Retina (tissue), 1 donor: ENCODE measurements around the gene S100A2.
"Not testable (repeated sequence)": the region's sequence is repeated elsewhere in the genome, so short reads cannot be mapped to it uniquely, and the experiment has no call there.

ENCODE experiments used
- DNase-seq: peaks from one replicate; pipeline ENCODE4 v3.0.0-alpha.2; 2016

The S100A2 gene

GRCh38 chr1:153562021-153562420 lies 3.6 kb downstream of the S100A2 start:
- DNase-seq = not testable (repeated sequence)

DNA sequence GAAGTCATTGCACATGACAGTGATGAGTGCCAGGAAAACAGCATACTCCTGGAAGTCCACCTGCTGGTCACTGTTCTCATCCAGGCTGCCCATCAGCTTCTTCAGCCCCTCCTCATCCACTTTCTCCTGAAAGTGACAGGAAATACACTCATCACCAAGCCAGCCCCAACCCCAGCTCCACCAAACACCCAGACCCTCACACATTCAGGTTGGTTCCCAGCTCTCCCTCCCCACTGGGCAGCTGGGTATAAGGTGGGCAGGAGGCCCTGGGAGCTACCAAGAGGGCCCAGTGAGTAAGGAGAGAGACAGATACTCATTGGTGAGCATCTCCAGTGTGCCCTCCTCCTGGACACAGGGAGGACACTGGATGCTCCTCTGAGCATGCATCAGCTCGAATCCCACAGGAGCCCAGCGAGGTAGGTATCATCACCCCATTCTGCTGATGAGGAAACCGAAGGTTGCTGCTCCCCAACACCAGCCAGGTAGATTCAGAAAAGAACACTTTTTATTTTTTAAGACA lies 4.1 kb downstream of the S100A2 start:
- no peak for DNase-seq

DNA sequence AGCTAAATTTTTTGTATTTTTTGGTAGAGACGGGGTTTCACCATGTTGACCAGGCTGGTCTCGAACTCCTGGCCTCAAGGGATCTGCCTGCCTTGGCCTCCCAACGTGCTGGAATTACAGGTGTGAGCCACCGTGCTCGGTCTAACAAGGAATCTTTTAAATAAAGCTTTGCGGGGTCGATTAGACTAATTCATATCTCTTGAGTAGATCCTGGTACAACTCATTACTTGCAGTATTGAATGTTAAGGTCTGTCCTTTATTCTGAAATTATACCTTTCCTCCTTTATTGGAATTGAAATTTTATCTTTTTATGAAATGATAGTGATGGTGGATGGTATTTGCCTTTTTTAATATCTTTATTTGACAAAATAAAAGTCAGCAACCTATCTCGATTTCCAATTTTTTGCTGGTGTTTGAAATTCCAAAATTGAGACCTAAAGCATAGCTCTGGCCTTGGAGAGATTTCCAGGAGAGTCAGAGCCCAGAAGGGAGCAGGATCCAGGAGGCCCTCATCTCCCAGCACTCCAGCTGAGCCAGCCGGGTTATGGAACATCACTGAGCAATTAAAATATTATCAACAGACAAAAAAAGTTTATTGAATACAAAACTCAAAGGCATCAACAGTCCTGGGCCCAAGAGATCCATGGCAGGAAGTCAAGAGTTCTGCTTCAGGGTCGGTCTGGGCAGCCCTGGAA lies 4.7 kb downstream of the S100A2 start:
- no peak for DNase-seq

DNA sequence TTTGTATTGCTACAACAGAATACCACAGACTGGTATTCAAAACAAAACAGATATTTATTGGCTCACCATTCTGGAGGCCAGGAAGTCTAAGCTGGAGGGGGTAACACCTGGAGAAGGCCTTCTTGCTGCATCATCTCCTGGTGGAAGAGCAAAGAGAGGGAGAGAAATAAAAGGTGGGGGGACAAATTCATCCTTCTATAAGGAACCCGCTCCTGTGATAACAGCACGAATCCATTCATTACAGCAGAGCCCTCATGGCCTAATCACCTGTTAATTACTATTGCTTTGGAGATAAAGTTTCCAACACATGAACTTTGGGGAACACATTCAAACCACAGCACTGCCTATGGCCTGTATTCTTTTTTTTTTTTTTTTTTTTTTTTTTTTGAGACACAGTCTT lies 5.4 kb downstream of the S100A2 start:
- no peak for DNase-seq

DNA sequence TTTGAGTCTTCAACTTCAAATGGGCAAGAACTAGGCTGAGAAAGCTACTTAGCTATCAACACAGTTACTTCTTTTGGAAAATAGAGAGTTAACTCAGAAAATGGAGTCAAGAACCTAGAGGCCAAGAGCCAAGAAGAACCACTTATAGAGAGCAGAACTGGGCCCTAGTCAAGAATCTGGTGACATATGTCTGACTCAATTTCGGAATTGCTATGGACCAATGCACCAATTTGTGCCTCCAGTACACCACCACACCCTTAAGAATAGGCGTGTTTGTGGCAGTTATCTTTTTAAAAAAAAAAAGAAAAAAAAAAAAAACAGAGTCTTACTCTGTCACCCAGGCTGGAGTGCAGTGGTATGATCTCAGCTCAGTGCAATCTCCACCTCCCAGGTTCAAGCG lies 7.8 kb downstream of the S100A2 start:
- no peak for DNase-seq

DNA sequence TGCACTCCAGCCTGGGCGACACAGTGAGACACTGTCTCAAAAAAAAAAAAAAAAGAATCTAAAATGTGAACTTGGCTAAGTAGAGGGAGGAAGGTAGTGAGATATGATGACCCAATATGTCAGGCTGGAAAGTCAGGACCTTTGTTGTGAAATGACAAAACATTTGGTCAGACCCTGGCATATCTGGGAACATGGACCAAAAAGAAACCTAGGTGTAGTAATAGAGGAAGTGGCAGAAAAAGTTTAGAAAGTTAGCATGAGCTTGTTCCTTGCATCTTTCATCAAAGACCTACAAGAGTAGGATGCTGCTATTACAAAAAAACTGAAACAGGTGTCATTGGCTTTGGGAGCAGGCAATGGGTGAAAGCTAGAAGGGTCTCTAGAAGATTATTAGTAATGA lies 9.3 kb downstream of the S100A2 start:
- DNase-seq = no peak

DNA sequence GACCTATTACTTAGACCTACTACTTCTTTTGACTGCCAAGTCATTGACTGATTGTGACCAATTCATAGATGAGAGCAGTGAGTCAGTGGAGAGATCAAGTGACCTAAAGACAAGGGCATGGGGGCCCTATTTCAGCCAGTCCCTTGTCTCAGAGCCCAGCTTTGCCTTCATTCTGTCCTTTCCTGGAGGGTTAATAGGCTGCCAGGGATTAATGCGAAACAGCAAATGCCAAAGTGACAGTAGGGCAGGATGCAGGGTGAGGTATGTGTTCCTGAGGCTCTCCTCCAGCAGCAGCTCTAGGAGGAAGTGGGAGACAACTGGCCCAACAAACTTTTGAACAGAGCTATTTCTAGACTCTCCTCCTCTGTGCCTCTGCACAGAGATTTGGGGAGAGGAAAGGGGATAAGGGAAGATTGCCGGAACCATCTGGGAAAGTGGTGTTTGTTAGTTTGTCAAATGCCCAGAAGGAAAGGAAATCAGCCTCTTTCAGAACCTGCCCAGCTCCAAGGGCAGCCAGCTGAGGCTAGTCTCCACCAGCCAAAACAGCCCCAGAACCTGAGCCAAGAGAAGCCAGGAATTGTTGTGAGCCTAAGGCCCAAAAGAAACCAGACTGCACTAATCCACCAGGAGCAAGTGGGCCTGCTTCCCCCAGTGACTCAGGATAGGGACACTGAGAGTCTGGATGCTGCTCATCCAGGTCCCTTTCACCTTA lies 11.7 kb downstream of the S100A2 start:
- no peak for DNase-seq

GRCh38 chr1:153553096-153553495 lies 12.5 kb downstream of the S100A2 start:
- DNase-seq = no peak

GRCh38 chr1:153552335-153552734 lies 13.3 kb downstream of the S100A2 start:
- DNase-seq = no peak

DNA sequence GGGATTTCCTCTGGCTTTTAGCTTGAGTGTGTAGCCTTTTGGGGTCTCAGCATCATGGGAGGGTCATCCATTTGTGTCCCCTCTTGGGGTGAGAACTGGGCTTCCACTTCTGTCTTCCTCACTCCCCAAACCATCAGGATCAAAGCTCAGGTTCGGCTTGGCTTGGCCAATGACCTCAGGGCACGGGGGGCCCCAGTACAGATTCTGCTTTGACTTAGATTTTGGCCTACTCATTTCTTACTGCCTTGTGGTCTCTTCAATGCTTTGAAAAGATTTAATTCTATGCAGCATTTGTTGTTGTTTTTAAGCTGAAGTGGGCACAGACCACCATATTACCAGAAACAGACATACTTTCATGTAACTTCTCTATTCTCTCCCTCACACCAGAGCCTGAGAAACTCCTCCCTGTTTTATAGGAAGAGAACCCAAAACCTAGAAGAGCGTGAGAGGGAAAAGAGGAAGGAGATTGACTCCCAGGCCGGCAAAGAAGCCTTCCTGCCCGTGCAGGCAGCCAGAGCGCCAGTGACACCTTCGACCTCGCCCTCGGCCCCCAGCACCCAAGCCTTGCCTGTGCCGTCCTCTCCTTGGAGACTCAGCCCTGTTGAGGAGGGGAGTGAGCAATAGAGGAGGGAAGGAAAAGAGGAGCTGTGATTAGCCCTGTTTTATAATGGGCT lies 14.7 kb downstream of the S100A2 start:
- no peak for DNase-seq

GRCh38 chr1:153550398-153550758 lies 15.3 kb downstream of the S100A2 start:
- DNase-seq = no peak

GRCh38 chr1:153549741-153550397 lies 15.8 kb downstream of the S100A2 start:
- DNase-seq = no peak

DNA sequence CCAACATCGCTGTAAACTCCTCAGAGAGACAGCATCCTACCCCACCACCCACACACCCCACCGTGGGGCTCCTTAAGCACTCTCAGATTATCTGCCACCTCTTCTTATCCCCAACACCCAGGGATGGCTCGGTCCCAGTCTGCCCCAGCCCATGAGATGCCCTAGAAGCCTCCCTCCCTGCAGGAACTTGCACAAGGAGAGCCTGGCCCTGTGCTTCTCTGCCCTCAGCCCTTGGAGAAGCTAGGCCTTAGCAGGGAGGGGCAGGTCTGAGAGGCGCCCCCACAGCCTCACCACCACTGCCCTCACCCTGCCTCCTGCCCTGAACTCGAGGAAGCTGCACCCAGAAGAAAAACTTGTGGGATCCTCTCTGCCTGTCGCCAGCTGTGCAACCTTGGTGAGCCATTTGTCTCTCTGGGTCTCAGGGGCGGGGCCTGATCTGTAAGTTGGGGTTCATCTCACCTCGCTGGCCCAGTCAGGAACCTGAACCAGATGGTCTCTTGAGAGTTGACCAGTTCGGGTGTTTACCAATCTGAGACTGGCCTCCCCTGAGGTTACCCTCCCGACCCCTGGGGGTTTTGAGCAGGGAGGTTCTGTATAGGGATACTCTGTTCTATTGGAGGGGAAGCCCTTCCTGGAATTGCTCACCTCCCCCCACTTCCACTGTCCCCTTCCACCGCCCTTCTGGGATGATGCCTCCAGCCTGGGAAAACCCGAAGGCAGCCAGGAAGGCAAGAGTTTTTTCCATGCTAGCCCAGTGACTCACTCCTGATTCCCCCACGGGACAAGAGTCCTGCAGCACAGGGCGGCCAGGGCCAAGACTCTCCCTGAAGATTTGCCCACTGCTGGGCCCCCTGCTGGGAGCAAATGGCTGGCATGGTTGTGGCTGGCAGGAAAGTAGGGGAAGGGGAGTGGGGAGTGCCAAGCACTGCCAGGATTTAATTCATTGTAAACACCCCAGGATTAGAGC lies 16.6 kb downstream of the S100A2 start, which contains the start of gene S100A3:
S100A3 (minus strand) TSS at position 537 of the 967 bp plus-strand sequence. CDS start 773 bp downstream, outside the sequence.
- no peak for DNase-seq

GRCh38 chr1:153547560-153548551 lies 17.8 kb downstream of the S100A2 start:
- DNase-seq = no peak

- DNase-seq = no peak
Observed at GRCh38 chr1:153546796-153547559, 18.7 kb downstream of the S100A2 start.

- DNase-seq = no peak
Observed at GRCh38 chr1:153546371-153546770, 19.3 kb downstream of the S100A2 start.

DNA sequence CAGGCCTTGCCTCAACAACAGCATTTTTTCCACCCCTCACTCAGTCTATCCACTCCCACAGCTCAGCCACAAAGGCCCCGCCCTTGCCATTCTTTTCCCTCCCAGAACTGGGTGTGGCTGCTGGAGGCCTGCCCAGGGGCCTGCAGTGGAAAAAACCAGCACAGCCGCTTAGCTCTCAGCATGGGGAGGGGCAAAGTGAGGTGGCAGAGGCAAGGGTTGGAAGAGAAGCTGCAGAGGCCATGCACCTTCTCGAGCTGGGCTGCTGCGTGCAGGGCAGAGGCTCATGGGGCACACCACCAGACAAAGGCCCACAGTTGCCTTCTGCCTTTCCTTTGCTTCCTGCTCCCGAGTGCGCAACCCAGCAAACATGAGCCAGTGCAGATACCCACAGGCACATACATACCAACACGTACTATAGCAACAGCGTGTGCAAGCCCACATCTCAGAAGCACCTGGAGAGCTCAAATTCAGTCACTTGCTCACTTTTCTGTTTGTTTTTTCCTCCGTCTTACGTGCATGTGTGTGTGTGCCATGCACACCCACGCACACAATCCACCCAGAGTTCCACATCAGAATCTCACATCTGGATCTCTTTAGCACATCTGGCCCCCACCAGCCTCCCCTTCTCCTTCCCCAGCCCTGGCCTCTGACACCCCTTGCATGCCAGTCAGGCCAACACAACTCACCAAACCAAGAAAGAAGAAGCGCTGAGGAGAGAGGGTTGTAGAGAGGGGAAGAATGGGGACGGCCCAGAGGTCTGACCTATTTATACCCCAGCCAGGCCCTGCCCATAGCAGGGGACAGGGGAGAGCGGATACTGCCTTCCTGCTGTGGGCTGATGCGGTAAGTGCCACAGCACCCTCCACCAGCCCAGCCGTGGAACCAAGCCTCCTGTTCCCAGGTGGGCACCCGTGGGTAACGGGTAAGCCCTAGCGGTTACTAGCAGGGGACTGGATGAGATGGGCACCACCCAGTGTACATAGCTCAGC lies 20.3 kb downstream of the S100A2 start, which contains the start of gene S100A4:
S100A4 (minus strand) TSS at position 740 of the 989 bp plus-strand sequence. CDS start 1,012 bp downstream, outside the sequence.
- peak; percentile 80 for DNase-seq

- DNase-seq = peak; percentile 42
Observed at GRCh38 chr1:153544453-153545066, 21.1 kb downstream of the S100A2 start.
